GM19438 (cell line): ENCODE data around the gene NDUFAF8.

Experiments used
- ATAC-seq: cut with Tn5 transposase; IDR thresholded peaks from one replicate; pipeline ENCODE4 v1.9.1; 2021; ENCODE audit warnings: low read depth; ENCODE audit not compliant: unreplicated experiment

The NDUFAF8 gene

GRCh38 chr17:81250286-81251093 lies 11.4 kb downstream of the NDUFAF8 start:
- ATAC-seq = no peak

DNA sequence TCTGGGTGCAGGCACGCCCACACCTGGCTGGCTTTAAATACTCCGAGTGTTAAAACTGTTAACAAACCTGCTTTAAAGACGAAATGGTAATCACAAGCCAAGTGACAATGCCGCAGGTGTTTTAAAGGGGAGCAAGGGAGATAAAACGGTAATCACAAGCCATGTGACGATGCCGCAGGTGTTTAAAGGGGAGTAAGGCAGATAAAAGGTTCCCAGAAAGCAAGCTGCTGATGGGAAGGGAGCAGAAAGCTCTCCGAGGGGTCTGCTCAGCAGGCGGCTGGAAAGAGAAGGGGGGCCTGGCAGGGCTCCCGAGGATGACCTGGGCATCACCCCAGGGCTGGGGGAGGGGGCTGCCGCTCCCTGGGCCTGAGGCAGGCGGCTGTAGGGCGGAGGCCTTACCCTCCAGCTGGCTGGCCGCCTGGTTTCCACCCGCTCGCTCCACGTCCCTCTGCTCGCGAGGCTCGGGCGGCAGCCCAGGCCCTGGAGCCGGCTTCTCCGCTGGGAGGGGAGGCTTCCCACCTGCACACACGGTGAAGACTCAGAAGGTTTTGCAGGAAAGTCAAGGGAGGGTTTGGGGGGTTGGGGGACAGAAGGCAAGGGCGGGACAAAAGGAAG lies 12.1 kb downstream of the NDUFAF8 start:
- ATAC-seq = no peak

DNA sequence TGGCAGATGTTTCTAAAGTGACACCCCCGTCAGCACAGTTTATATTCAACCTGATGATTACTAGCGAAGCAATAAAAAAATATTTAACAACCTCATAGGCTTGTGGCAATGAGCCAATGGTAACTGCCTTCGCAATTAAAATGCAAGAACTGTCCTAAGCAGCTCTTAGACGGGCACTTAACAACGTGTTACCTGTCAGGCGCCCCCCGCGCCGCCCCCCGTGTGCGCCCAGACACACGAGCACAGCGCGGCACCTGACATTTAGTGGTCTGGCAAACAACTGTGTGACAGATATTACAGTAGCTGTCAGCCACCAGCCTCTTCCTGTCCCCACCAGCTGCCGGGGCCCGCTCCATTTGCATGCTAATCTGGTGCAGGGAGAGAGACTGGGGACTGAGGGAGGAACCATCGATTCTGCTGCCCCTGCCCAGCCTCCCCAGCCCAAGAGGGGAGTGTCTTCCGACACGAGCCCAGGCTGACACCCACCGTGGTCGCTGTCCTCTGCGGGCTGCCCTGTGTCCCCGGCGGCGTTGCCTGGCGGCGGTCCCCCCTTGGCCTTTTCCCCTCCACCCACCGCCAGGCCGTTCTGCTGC lies 12.7 kb downstream of the NDUFAF8 start:
- no peak for ATAC-seq

- ATAC-seq = no peak
These were observed 13.3 kb downstream of the NDUFAF8 start for GRCh38 chr17:81252326-81252986.

DNA sequence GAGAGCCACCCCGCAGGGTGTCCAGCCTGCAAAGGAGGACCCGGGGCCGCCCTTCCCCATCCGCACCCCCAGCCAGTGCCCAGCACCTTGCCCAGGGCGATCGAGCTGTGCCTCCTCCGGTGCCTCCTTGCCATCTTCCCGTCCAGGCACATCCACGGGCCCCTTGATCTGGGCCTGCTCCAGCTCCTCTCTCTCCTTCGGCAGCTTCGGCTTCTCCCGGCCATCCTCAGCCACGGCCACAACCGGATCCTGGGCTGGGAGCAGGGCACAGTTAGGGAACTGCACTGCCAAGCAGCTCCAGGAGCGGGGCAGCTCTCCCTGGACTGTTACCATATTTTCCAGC lies 13.8 kb downstream of the NDUFAF8 start:
- ATAC-seq = no peak

DNA sequence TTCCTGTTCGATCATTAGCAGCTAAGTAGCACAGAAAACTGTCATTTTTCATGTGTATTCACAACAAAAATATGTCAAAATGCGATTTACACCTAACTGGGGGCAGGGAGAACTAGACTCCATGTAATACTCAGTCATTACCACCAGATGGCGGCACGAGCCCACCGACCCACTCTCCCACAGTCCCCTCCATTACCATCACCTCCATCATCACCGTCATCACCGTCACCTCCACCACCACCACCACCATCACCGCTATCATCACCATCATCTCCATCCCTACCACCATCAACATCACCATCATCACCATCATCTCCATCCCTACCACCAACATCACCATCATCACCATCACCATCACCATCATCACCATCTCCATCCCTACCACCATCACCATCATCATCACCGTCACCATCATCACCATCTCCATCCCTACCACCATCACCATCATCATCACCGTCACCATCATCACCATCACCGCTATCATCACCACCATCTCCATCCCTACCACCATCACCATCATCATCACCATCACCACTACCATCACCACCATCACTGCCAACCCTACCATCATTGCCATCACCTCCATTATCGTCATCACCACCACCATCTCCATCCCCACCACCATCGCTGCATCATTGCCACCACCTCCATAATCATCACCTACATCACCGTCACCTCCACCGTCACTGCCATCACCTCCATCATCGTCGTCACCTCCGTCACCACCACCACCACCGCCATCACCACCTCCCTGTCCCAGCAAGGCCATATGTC lies 14.4 kb downstream of the NDUFAF8 start:
- no peak for ATAC-seq

- ATAC-seq = no peak
These were observed 16.0 kb downstream of the NDUFAF8 start for GRCh38 chr17:81254955-81255717.

DNA sequence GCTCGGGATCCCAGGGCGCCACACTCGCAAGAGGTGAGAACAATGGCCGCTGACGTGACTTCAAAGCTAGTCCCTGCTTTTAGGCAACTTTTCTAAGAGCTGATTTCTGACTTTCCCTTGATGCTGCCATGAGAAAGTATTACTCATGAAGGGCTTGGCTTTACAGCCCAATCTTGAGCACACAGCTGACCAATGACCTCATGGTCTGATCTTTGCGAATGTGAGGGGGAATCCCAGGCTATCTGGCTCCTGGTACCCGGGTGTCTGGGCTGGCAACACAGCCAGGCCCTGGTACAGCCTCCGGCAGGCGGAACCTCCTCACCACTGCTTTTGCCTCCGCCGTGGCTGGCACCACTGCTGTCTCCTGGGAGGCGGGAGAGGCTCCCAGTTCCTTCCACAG lies 17.5 kb downstream of the NDUFAF8 start:
- no peak for ATAC-seq

GRCh38 chr17:81257533-81257932 lies 18.4 kb downstream of the NDUFAF8 start:
- no peak for ATAC-seq

- ATAC-seq = no peak
These were observed 19.2 kb downstream of the NDUFAF8 start for GRCh38 chr17:81258292-81258691.

DNA sequence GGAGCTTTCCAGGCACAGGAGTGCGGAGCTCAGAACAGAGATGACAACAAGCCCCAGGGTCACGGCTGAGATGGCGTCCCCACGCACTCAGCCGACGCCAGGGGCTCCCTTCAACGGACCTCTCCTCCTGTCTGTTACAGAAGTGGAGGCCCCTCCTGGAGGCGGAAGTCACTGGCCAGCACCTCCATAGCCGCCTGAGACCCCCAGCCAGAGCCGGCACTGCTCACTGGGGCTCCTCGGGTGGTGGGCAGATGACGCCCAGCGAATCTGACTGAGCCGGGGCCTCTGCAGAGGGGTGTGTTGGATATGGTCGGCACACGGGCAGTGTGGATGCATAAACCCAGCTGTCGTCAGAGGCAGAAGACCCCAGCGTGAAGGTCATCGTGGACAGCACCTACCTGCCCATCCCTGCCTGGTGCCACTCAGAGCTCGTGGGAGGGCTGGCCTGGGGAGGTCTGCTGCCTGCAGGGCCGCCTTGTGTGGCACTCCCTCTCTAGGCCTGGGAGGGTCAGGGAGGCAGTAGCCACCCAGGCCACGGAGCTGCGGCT lies 20.0 kb downstream of the NDUFAF8 start:
- ATAC-seq = no peak

- ATAC-seq = no peak
These were observed 21.1 kb downstream of the NDUFAF8 start for GRCh38 chr17:81260171-81260570.

- no peak for ATAC-seq
These were observed 21.5 kb downstream of the NDUFAF8 start for GRCh38 chr17:81260641-81261040.

- no peak for ATAC-seq
These were observed 22.0 kb downstream of the NDUFAF8 start for GRCh38 chr17:81261096-81261495.

DNA sequence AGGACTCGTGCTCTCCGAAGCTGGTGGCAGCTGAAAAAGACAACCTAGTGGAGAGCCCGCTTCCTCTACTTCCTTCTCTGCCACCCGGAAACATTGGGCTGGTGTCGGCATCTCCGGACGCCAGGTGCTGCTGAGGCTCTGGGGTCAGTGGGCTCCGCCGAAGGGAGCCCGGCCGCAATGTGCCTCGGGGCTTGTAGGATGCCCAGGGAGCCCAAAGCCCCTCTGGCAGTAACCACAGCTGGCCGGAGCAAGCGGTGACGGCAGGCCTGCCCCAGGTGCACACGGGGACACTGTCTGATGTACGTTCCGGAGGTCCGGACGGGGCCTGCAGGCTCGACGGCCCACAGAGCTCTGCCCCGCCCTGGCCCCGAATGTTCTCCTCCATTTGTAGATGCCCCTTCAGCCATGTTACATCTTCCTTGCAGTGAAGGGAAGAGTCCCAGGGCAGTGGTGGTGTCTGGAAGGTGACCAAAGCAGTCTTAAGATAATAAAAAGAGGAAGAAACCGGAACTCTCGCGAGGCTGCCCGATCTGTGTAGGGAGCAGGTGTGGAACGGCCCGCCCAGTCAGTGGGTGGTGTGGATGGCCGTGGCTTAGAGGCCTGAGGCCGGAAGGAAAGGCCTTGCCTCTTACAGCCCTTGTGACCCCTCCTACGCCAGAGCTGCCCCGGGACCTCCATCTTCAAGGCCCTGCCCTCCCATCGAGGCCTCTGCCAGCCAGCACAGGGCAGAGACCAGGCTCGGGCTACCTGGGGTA lies 22.6 kb downstream of the NDUFAF8 start:
- ATAC-seq = no peak

DNA sequence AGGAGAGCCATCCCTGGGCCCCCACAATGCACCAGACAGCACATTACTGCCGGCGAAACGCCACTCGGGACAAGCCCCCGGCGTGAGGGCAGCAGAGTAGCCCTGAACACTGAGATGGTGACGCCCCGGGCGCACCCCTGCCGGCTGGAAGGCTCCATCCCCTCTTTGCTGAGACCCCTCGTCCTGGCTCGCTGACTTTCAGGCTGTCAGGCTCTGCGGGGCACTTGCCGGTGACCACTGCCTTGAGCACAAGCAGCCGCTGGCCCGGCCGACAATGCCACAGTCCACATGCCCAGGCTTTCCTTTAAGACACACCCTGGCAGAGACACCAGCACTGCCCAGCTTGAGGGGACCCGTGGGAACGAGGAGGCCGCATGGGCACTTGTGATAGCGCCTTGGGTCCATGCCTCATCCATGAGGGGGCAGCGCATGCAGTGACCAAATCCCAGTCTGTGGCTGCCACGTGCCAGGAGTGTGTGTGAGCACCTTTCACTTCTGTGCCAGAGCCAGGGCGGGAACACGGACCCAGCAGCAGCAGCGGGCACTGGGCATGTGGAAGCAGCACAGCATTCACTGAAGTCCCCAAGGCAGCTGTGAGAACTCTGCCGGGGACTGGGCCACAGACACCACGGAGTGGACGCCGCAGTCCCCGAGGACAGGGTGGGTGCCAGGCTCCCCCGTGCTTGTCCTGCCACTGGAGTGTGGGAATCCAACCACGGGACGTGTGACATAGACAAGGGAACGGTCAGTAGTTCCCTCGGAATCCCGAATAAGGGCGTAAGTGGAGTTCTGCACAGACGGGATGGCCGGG lies 24.5 kb downstream of the NDUFAF8 start:
- ATAC-seq = no peak

GRCh38 chr17:81264640-81265039 lies 25.5 kb downstream of the NDUFAF8 start:
- ATAC-seq = no peak

GRCh38 chr17:81265576-81265975 lies 26.5 kb downstream of the NDUFAF8 start:
- ATAC-seq = no peak
